ENCODE data around the gene ME2.
A peak's percentile ranks its signal among the peaks of the same experiment; 100 is the strongest.
"Not testable (repeated sequence)": the region's sequence is repeated elsewhere in the genome, so short reads cannot be mapped to it uniquely, and the experiment has no call there.

ME2 gene

GRCh38 chr18:50986360-50987087 lies 107.6 kb downstream of the ME2 start:
- Histone ChIP-seq H3K4me3 (ENCODE audit: insufficient read depth, low read depth, low read length) (no peak overlapping the region), H3K27me3 (ENCODE audit: control insufficient read depth, insufficient read depth, low read length, poor library complexity, severe bottlenecking) (no peaks in the 10 kb centered on the region), H3K27ac (ENCODE audit: insufficient read depth, low read depth, low read length, poor library complexity, severe bottlenecking) (no peak overlapping the region), H3K36me3 (ENCODE audit: control insufficient read depth, insufficient read depth, low read length) (peaks cover 4% of the 10 kb centered on the region), H3K4me1 (ENCODE audit: control insufficient read depth, insufficient read depth, low read length) (peaks cover under 1% of the 10 kb centered on the region), H3K9me3 (ENCODE audit: control insufficient read depth, low read length) (no peaks in the 10 kb centered on the region)
- WGBS, 2 experiments: 92 to 93% methylated on average over 2 of the region's 2 CpGs

GRCh38 chr18:50987261-50987660 lies 108.3 kb downstream of the ME2 start:
- Histone ChIP-seq H3K27ac (ENCODE audit: insufficient read depth, low read depth, low read length, poor library complexity, severe bottlenecking) (no peak overlapping the region), H3K4me1 (ENCODE audit: control insufficient read depth, insufficient read depth, low read length) (peaks cover 8% of the 10 kb centered on the region), H3K36me3 (ENCODE audit: control insufficient read depth, insufficient read depth, low read length) (peaks cover 4% of the 10 kb centered on the region), H3K9me3 (ENCODE audit: control insufficient read depth, low read length) (no peaks in the 10 kb centered on the region), H3K27me3 (ENCODE audit: control insufficient read depth, insufficient read depth, low read length, poor library complexity, severe bottlenecking) (no peaks in the 10 kb centered on the region), H3K4me3 (ENCODE audit: insufficient read depth, low read depth, low read length) (no peak overlapping the region)
- WGBS, 2 experiments: 88 to 93% methylated on average over 2 of the region's 2 CpGs

GRCh38 chr18:50989711-50990110 lies 110.8 kb downstream of the ME2 start:
- WGBS, 2 experiments: 93 to 94% methylated on average over 3 of the region's 3 CpGs

GRCh38 chr18:50992351-50992762 lies 113.4 kb downstream of the ME2 start:
- 11 to 15% methylated on average over 3 of the region's 3 CpGs for WGBS, 2 experiments
- Histone ChIP-seq H3K27ac (ENCODE audit: insufficient read depth, low read depth, low read length, poor library complexity, severe bottlenecking) (peak overlapping the region; percentile 57), H3K27me3 (ENCODE audit: control insufficient read depth, insufficient read depth, low read length, poor library complexity, severe bottlenecking) (no peaks in the 10 kb centered on the region), H3K4me3 (ENCODE audit: insufficient read depth, low read depth, low read length) (no peak overlapping the region), H3K36me3 (ENCODE audit: control insufficient read depth, insufficient read depth, low read length) (no peaks in the 10 kb centered on the region), H3K4me1 (ENCODE audit: control insufficient read depth, insufficient read depth, low read length) (peaks cover 12% of the 10 kb centered on the region), H3K9me3 (ENCODE audit: control insufficient read depth, low read length) (no peaks in the 10 kb centered on the region)

More at GRCh38 chr18:50989711-50990110, 110.8 kb downstream of the ME2 start:
- Histone ChIP-seq H3K27ac (ENCODE audit: insufficient read depth, low read depth, low read length, poor library complexity, severe bottlenecking) (no peak overlapping the region), H3K4me3 (ENCODE audit: insufficient read depth, low read depth, low read length) (no peak overlapping the region), H3K9me3 (ENCODE audit: control insufficient read depth, low read length) (no peaks in the 10 kb centered on the region), H3K27me3 (ENCODE audit: control insufficient read depth, insufficient read depth, low read length, poor library complexity, severe bottlenecking) (no peaks in the 10 kb centered on the region), H3K36me3 (ENCODE audit: control insufficient read depth, insufficient read depth, low read length) (peaks cover 4% of the 10 kb centered on the region), H3K4me1 (ENCODE audit: control insufficient read depth, insufficient read depth, low read length) (peaks cover 12% of the 10 kb centered on the region)

GRCh38 chr18:50994031-50994430 lies 115.1 kb downstream of the ME2 start:
- Histone ChIP-seq H3K36me3 (ENCODE audit: control insufficient read depth, insufficient read depth, low read length) (no peaks in the 10 kb centered on the region), H3K27me3 (ENCODE audit: control insufficient read depth, insufficient read depth, low read length, poor library complexity, severe bottlenecking) (no peaks in the 10 kb centered on the region), H3K4me1 (ENCODE audit: control insufficient read depth, insufficient read depth, low read length) (peaks cover 12% of the 10 kb centered on the region), H3K27ac (ENCODE audit: insufficient read depth, low read depth, low read length, poor library complexity, severe bottlenecking) (no peak overlapping the region), H3K9me3 (ENCODE audit: control insufficient read depth, low read length) (no peaks in the 10 kb centered on the region), H3K4me3 (ENCODE audit: insufficient read depth, low read depth, low read length) (no peak overlapping the region)
- 88 to 97% methylated on average over 2 of the region's 2 CpGs for WGBS, 2 experiments

- not testable (repeated sequence) for H3K4me1 ChIP-seq (ENCODE audit: control insufficient read depth, insufficient read depth, low read length); H3K36me3 ChIP-seq (ENCODE audit: control insufficient read depth, insufficient read depth, low read length)
- 82 to 90% methylated on average over 2 of the region's 2 CpGs for WGBS, 2 experiments
Observed at GRCh38 chr18:51003174-51003573, 124.3 kb downstream of the ME2 start.

More at GRCh38 chr18:51003174-51003573, 124.3 kb downstream of the ME2 start:
- H3K27me3 ChIP-seq (ENCODE audit: control insufficient read depth, insufficient read depth, low read length, poor library complexity, severe bottlenecking); H3K9me3 ChIP-seq (ENCODE audit: control insufficient read depth, low read length); H3K4me3 ChIP-seq (ENCODE audit: insufficient read depth, low read depth, low read length); H3K27ac ChIP-seq (ENCODE audit: insufficient read depth, low read depth, low read length, poor library complexity, severe bottlenecking): not testable (repeated sequence)

Data from ectodermal cell (in vitro differentiated cells).